Measurements from ENCODE around the gene ZNF613. TPM values are rescaled to one million over a fixed set of nuclear protein-coding genes. Genes with fewer than 3 reads are reported as not detected.

Gene ZNF613
- total and polyA plus RNA-seq, 4 donors: 6.3 to 8.8 (median 7.5) TPM

Other genes with a start within 250 kb of the ZNF613 start
- 10 to 100 TPM; 37.3 to 53.0 TPM for gene SPACA6, start 234.1 kb upstream of the ZNF613 start, total RNA-seq
- 100 to 1,000 TPM in 1 of 2 donors, 10 to 100 TPM in 1; 21.3 to 103 TPM for gene SPACA6, start 234.1 kb upstream of the ZNF613 start, polyA plus RNA-seq
- gene HAS1, start 203.5 kb upstream of the ZNF613 start, total RNA-seq: 1 to 10 TPM; 4.6 to 5.4 TPM
- gene HAS1, start 203.5 kb upstream of the ZNF613 start, polyA plus RNA-seq: not detected
- gene FPR1, start 175.6 kb upstream of the ZNF613 start, total RNA-seq: 10 to 100 TPM; 19.0 to 37.1 TPM
- gene FPR1, start 175.6 kb upstream of the ZNF613 start, polyA plus RNA-seq: 10 to 100 TPM in 1 of 2 donors, under 1 TPM in 1; 0.77 to 13.5 TPM
- 1 to 10 TPM; 2.7 to 3.9 TPM for gene FPR2, start 166.3 kb upstream of the ZNF613 start, total RNA-seq
- gene FPR2, start 166.3 kb upstream of the ZNF613 start, polyA plus RNA-seq: 1 to 10 TPM in 1 of 2 donors, under 1 TPM in 1; 0.18 to 2.6 TPM
- gene FPR3, start 132.3 kb upstream of the ZNF613 start, total RNA-seq: 10 to 100 TPM; 21.2 to 25.1 TPM
- gene FPR3, start 132.3 kb upstream of the ZNF613 start, polyA plus RNA-seq: 10 to 100 TPM in 1 of 2 donors, 1 to 10 TPM in 1; 1.7 to 11.9 TPM
- 10 to 100 TPM; 12.5 to 24.2 TPM for gene ZNF577, start 39.5 kb upstream of the ZNF613 start, total RNA-seq
- 10 to 100 TPM in 1 of 2 donors, 1 to 10 TPM in 1; 4.5 to 61.1 TPM for gene ZNF577, start 39.5 kb upstream of the ZNF613 start, polyA plus RNA-seq
- gene ZNF649, start 22.5 kb upstream of the ZNF613 start, total RNA-seq: 10 to 100 TPM; 14.3 to 15.3 TPM
- gene ZNF649, start 22.5 kb upstream of the ZNF613 start, polyA plus RNA-seq: 1 to 10 TPM; 1.5 to 8.5 TPM
- gene ZNF350, start 59.4 kb downstream of the ZNF613 start, total RNA-seq: 10 to 100 TPM; 13.2 to 17.7 TPM
- gene ZNF350, start 59.4 kb downstream of the ZNF613 start, polyA plus RNA-seq: 10 to 100 TPM in 1 of 2 donors, 1 to 10 TPM in 1; 9.9 to 11.9 TPM
- gene ZNF615, start 80.7 kb downstream of the ZNF613 start, total RNA-seq: 10 to 100 TPM; 11.7 to 18.9 TPM
- 10 to 100 TPM in 1 of 2 donors, 1 to 10 TPM in 1; 4.6 to 10.1 TPM for gene ZNF615, start 80.7 kb downstream of the ZNF613 start, polyA plus RNA-seq
- 1 to 10 TPM; 8.1 to 9.3 TPM for gene ZNF614, start 100.9 kb downstream of the ZNF613 start, total RNA-seq
- gene ZNF614, start 100.9 kb downstream of the ZNF613 start, polyA plus RNA-seq: 1 to 10 TPM; 3.8 to 4.3 TPM
- 10 to 100 TPM; 21.4 to 22.0 TPM for gene ZNF432, start 121.4 kb downstream of the ZNF613 start, total RNA-seq
- gene ZNF432, start 121.4 kb downstream of the ZNF613 start, polyA plus RNA-seq: 10 to 100 TPM in 1 of 2 donors, 1 to 10 TPM in 1; 4.1 to 14.3 TPM
- gene ZNF841, start 168.3 kb downstream of the ZNF613 start, total RNA-seq: 10 to 100 TPM; 33.8 to 40.7 TPM
- gene ZNF841, start 168.3 kb downstream of the ZNF613 start, polyA plus RNA-seq: 10 to 100 TPM in 1 of 2 donors, under 1 TPM in 1; 0.88 to 19.6 TPM
- 10 to 100 TPM in 1 of 2 donors, 1 to 10 TPM in 1; 8.1 to 11.0 TPM for gene ZNF616, start 212.5 kb downstream of the ZNF613 start, total RNA-seq
- 1 to 10 TPM in 1 of 2 donors, under 1 TPM in 1; 0.88 to 2.1 TPM for gene ZNF616, start 212.5 kb downstream of the ZNF613 start, polyA plus RNA-seq
- gene ZNF836, start 244.1 kb downstream of the ZNF613 start, total RNA-seq: 10 to 100 TPM; 15.4 to 20.3 TPM
- 1 to 10 TPM; 1.5 to 4.6 TPM for gene ZNF836, start 244.1 kb downstream of the ZNF613 start, polyA plus RNA-seq

Measured in aorta (tissue), 4 donors.